MCF 10A (cell line): Measurements from ENCODE around the gene MCTP1. TPM values are rescaled to one million over a fixed set of nuclear protein-coding genes. Genes with fewer than 3 reads are reported as not detected.

Experiments used
- BruUV-seq: library from RNA; stranded (reverse); fragments of 400-500 nt; replicated peaks from 2 replicates; lab custom pipeline; 2021; lab: Mats Ljungman, UMichigan
- CTCF ChIA-PET: fragments of 300-600 bp; sonication (Branson Sonifier 250); formaldehyde crosslinking; extraction: SDS; loops from one replicate; lab custom pipeline; 2021; ENCODE audit warnings: antibody characterized with exemption, inconsistent platforms; lab: Yijun Ruan, JAX
- POLR2A ChIA-PET: fragments of 300-600, 350-650 bp; sonication (Branson Sonifier 250); formaldehyde crosslinking; extraction: SDS; loops from one replicate; lab custom pipeline; 2020; ENCODE audit warnings: antibody characterized with exemption, inconsistent platforms; lab: Yijun Ruan, JAX
- DNase-seq: peaks from one replicate; pipeline ENCODE4 v3.0.0-alpha.2; 2018; ENCODE audit not compliant: unreplicated experiment
- H3K27ac Mint-ChIP-seq: one replicate; pipeline ENCODE4 v1.8.0; 2022; ENCODE audit warnings: mild to moderate bottlenecking, low read depth, mixed read lengths; ENCODE audit not compliant: unreplicated experiment
- H3K27me3 Mint-ChIP-seq: one replicate; pipeline ENCODE4 v1.8.0; 2022; ENCODE audit warnings: mixed read lengths; ENCODE audit not compliant: insufficient read depth, unreplicated experiment
- H3K36me3 Mint-ChIP-seq: one replicate; pipeline ENCODE4 v1.8.0; 2022; ENCODE audit warnings: mild to moderate bottlenecking, moderate library complexity, mixed read lengths; ENCODE audit not compliant: insufficient read depth, unreplicated experiment
- H3K4me1 Mint-ChIP-seq: one replicate; pipeline ENCODE4 v1.8.0; 2022; ENCODE audit warnings: mixed read lengths; ENCODE audit not compliant: insufficient read depth, unreplicated experiment
- H3K4me3 Mint-ChIP-seq: one replicate; pipeline ENCODE4 v1.8.0; 2022; ENCODE audit warnings: mild to moderate bottlenecking, moderate library complexity, mixed read lengths; ENCODE audit not compliant: unreplicated experiment
- H3K9me3 Mint-ChIP-seq: one replicate; pipeline ENCODE4 v1.8.0; 2022; ENCODE audit warnings: mixed read lengths; ENCODE audit not compliant: unreplicated experiment
- intact Hi-C: fragments of 100-400 bp; cut with micrococcal nuclease; formaldehyde crosslinking; loops from 2 replicates; pipeline ENCODE4 v1.14.1; 2022
- total RNA-seq: library from RNA; stranded (reverse); gene quantifications from 2 replicates; pipeline ENCODE4 v1.2.3, GENCODE V29; 2022
- TF ChIP-seq, protein P1 (sequence below): fragments of 200-600 bp; IDR thresholded peaks from one replicate; pipeline ENCODE4 v1.8.0; 2022; ENCODE audit warnings: antibody characterized with exemption, mild to moderate bottlenecking; ENCODE audit not compliant: unreplicated experiment

Gene MCTP1
- total RNA-seq, 1 experiment from 2014 or later = 40.3 TPM

GRCh38 chr5:95141141-95141540 lies 143.8 kb downstream of the MCTP1 start:
- Mint-ChIP-seq H3K4me1 (no peaks in the 10 kb centered on the region), H3K9me3 (peaks cover 3% of the 10 kb centered on the region), H3K36me3 (no peaks in the 10 kb centered on the region), H3K4me3 (no peak overlapping the region), H3K27me3 (peaks cover 11% of the 10 kb centered on the region), H3K27ac (no peak overlapping the region)
- TF ChIP-seq, protein P1, sequence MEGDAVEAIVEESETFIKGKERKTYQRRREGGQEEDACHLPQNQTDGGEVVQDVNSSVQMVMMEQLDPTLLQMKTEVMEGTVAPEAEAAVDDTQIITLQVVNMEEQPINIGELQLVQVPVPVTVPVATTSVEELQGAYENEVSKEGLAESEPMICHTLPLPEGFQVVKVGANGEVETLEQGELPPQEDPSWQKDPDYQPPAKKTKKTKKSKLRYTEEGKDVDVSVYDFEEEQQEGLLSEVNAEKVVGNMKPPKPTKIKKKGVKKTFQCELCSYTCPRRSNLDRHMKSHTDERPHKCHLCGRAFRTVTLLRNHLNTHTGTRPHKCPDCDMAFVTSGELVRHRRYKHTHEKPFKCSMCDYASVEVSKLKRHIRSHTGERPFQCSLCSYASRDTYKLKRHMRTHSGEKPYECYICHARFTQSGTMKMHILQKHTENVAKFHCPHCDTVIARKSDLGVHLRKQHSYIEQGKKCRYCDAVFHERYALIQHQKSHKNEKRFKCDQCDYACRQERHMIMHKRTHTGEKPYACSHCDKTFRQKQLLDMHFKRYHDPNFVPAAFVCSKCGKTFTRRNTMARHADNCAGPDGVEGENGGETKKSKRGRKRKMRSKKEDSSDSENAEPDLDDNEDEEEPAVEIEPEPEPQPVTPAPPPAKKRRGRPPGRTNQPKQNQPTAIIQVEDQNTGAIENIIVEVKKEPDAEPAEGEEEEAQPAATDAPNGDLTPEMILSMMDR = no peak
- no peak for DNase-seq
- ChIA-PET POLR2A (no interaction called here), CTCF (no interaction called here)
- BruUV-seq = no TSS peak
- intact Hi-C loops = no loop called here

GRCh38 chr5:95134326-95134725 lies 150.6 kb downstream of the MCTP1 start:
- Mint-ChIP-seq H3K27ac (no peak overlapping the region), H3K9me3 (no peaks in the 10 kb centered on the region), H3K4me3 (no peak overlapping the region), H3K36me3 (no peaks in the 10 kb centered on the region), H3K4me1 (no peaks in the 10 kb centered on the region), H3K27me3 (peaks cover 19% of the 10 kb centered on the region)
- TF ChIP-seq, protein P1 = no peak
- intact Hi-C loops = no loop called here
- no peak for DNase-seq
- POLR2A ChIA-PET = no interaction called here
- no TSS peak for BruUV-seq
- CTCF ChIA-PET = no interaction called here

DNA sequence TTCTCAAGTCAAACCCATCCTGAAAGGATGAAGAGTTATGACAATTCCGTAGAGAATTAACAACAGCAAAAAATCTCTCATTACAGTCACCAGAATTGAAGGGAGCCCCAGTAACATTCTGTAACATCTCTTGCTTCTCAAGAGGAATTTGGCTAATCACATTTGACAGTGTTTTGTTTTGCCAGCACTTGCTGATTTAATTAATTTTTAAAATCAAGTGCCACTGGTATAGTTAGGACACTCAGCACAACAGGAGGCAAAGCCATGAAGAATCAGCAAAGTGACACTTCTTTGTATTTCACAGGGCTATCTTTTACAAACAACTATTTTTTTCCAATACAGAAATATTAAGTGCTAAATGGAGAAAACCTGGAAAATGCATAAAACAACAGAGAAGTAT lies 152.8 kb downstream of the MCTP1 start:
- H3K27me3 Mint-ChIP-seq = peaks cover 17% of the 10 kb centered on the region
- BruUV-seq = no TSS peak
- H3K27ac Mint-ChIP-seq = no peak overlapping the region
- POLR2A ChIA-PET = no interaction called here
- no peaks in the 10 kb centered on the region for H3K9me3 Mint-ChIP-seq
- DNase-seq = no peak
- intact Hi-C loops = no loop called here
- H3K36me3 Mint-ChIP-seq = no peaks in the 10 kb centered on the region
- TF ChIP-seq, protein P1 = no peak
- no peaks in the 10 kb centered on the region for H3K4me1 Mint-ChIP-seq
- H3K4me3 Mint-ChIP-seq = no peak overlapping the region
- CTCF ChIA-PET = interaction anchor here (1.0 kb wide), 1 partner anchor 23 kb away, joined by 3 read pairs; no protein-coding TSS in a partner anchor

- Mint-ChIP-seq H3K27me3 (peaks cover 5% of the 10 kb centered on the region), H3K36me3 (no peaks in the 10 kb centered on the region), H3K9me3 (no peaks in the 10 kb centered on the region), H3K4me1 (no peaks in the 10 kb centered on the region), H3K4me3 (no peak overlapping the region), H3K27ac (no peak overlapping the region)
- DNase-seq = peak; percentile 14
- ChIA-PET CTCF (no interaction called here), POLR2A (no interaction called here)
- no TSS peak for BruUV-seq
- intact Hi-C loops = no loop called here
- TF ChIP-seq, protein P1 = no peak
Measured at GRCh38 chr5:95130941-95131340, 154.0 kb downstream of the MCTP1 start.
